Activated T-helper 1 cell treated with Interleukin-2 at 50 U/mL for 16 hours (primary cell): ENCODE measurements around the gene WDR18.

Experiments
- DNase-seq: peaks from one replicate; pipeline ENCODE4 v3.0.0-alpha.2; 2020; ENCODE audit warnings: low read depth

Gene WDR18

GRCh38 chr19:1008268-1009040, 24.3 kb downstream of the WDR18 start:
- DNase-seq = no peak

DNA sequence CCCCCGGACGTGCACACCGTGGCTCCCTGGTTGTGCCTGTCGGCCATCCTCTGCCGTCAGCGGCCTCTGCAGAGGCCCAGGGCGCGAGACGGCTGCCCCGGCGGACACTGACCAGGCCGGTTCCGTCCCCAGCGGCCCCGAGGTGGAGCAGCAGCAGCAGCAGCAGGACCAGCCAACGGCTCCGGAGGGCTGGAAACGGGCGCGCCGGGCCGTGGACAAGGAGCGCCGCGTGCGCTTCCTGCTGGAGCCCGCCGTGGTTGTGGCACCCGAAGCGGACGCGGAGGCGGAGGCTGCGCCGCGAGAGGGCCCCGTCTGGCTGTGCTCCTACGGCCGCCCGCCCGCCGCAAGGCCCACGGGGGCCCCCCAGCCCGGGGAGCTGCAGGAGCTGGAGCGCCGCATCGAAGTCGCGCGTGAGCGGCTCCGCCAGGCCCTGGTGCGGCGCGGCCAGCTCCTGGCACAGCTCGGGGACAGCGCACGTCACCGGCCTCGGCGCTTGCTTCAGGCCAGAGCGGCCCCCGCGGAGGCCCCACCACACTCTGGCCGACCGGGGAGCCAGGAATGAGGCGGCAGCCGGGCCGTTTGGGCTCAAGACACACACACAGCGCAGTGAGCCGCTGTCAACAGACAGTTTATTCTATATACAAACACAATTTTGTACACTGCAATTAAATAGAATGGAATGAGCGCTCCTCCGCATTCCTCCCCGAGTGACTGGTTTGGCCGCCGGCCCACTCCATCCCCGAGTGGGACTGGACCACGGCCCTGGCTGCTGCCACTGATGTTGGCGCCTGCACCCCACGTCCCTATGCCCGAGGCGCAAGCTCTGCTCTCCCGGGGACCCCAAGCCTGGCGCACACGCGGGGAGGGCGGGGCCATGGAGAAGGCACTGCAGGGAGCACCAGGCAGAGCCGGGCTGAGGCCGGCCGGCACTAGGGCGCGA, 25.2 kb downstream of the WDR18 start:
- no peak for DNase-seq

DNA sequence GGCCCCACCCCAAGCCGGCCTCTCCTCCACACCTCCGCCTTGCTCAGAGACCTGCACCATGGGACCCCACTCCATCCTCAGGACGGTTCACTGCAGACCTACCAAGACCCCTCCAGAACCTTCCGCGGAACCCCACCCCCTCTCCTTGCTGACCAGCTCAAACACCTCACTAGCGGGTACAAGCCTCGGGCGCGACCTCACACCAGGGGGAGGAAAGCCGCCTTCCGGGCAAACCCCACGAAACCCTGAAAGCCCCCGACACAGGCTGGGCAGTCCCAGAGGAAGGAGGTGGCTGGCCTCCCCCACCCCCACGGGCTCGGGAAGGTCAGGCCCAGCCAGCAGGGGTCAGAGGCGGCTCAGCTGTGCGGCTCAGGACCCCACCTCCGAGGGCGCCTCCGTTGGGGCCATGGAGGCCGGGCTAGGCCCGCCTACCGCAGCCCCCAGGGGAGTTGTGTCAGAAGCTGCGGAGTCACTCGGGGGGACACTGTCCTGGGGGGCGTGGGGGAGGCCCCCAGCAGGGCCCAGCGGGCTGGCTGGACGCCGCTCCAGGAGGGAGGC, 25.9 kb downstream of the WDR18 start:
- no peak for DNase-seq

- no peak for DNase-seq
Measured at GRCh38 chr19:1010586-1011510, 26.7 kb downstream of the WDR18 start.

GRCh38 chr19:1011831-1012333, 27.7 kb downstream of the WDR18 start:
- no peak for DNase-seq

- DNase-seq = no peak
Measured at GRCh38 chr19:1012334-1012733, 28.2 kb downstream of the WDR18 start.

- no peak for DNase-seq
Measured at GRCh38 chr19:1013218-1013617, 29.1 kb downstream of the WDR18 start.

- DNase-seq = no peak
Measured at GRCh38 chr19:1014161-1015060, 30.3 kb downstream of the WDR18 start.

GRCh38 chr19:1015061-1015781, 31.1 kb downstream of the WDR18 start:
- no peak for DNase-seq

- DNase-seq = no peak
Measured at GRCh38 chr19:1015782-1016646, 31.9 kb downstream of the WDR18 start.

- no peak for DNase-seq
Measured at GRCh38 chr19:1016647-1017114, 32.5 kb downstream of the WDR18 start.

DNA sequence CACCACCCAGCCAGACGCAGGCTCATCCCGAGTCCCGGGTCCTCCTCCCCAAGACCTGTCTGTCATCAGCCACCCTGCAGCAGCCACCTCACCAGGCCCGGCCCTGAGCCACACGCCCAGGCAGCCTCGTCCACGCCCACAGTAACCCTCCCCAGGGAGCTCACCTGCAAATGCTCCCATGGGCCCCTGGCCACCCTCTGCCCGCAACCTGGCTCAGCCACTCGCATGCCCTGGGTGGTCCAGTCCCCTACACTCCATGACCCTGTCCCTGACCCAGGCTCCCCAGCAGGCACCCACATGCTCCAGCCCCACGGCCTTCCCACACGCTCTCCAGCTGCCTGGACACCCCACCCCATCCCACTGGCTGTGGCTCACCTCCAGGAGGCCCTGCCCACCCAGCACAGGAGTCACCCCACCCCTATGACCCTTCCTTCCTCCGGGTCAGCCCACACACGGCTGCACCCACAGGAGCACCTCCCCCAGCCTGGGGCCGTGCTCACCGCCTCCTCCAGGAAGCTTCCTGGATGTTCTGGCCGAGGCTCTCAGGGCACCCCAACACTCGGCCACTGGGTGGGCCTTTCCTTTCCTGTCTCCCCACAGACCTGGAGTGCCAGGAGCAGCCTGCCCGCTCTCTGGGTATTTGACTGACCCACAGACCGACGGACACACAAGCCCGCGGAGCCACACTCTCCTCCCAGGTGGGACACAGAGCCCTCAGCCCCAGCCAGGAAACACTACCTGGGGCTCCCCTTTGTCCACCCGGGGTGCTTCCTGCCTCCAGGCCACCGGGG, 33.2 kb downstream of the WDR18 start:
- DNase-seq = no peak

GRCh38 chr19:1017906-1018305, 33.8 kb downstream of the WDR18 start:
- no peak for DNase-seq

DNA sequence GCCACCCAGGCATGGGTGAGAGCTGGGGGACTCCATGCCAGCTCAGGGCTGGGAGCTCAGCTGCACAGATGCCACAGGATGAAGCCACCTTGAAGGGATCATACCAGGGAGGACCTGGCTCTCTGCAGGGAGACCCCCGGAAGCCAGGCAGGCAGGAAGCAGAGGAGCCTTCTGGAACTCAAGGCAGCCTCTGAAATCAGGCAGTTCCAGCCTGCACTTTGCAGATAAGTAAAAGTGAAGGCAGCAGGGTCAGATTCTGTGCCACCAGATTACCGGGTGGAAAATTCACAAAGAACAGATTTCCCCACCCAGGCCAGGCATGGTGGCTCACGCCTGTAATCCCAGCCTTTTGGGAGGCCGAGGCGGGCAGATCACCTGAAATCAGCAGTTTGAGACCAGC, 34.2 kb downstream of the WDR18 start:
- no peak for DNase-seq

- DNase-seq = no peak
Measured at GRCh38 chr19:1018932-1019615, 34.9 kb downstream of the WDR18 start.

DNA sequence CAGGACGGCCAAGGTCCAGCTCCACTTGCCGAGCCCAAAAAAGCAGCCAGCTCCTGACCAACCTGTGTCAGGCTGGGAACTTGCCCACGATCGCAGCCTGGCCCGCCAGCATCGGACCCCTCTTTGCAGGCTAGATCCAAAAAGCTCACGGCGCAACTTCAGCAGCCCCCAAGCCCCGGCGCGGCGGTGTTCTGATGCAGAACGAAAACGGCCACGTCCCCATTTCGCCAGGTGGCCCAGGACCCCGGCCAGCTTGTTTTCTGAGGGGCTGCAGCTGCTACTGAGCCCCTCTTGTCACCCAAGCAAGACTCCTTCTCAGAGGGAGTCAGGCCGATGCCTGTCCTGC, 35.4 kb downstream of the WDR18 start:
- no peak for DNase-seq
